Fibroblast of mammary gland (primary cell): ENCODE data around the gene TEDC2.
A peak's percentile ranks its signal among the peaks of the same experiment; 100 is the strongest.

Source experiments
- DNase-seq: peaks from one replicate; pipeline ENCODE4 v3.0.0-alpha.2; 2010; ENCODE audit warnings: low read depth
- H3K4me3 ChIP-seq: 2 replicates; pipeline ENCODE4 v1.5.1; 2011; ENCODE audit warnings: low read depth, mild to moderate bottlenecking, low read length, moderate library complexity; ENCODE audit not compliant: control insufficient read depth
- TF ChIP-seq, protein P1 (sequence below): conservative IDR thresholded peaks from 2 replicates; pipeline ENCODE4 v1.5.1; 2011; ENCODE audit warnings: low read depth, low read length, inconsistent platforms; ENCODE audit not compliant: control insufficient read depth, insufficient read depth

TEDC2 gene

DNA sequence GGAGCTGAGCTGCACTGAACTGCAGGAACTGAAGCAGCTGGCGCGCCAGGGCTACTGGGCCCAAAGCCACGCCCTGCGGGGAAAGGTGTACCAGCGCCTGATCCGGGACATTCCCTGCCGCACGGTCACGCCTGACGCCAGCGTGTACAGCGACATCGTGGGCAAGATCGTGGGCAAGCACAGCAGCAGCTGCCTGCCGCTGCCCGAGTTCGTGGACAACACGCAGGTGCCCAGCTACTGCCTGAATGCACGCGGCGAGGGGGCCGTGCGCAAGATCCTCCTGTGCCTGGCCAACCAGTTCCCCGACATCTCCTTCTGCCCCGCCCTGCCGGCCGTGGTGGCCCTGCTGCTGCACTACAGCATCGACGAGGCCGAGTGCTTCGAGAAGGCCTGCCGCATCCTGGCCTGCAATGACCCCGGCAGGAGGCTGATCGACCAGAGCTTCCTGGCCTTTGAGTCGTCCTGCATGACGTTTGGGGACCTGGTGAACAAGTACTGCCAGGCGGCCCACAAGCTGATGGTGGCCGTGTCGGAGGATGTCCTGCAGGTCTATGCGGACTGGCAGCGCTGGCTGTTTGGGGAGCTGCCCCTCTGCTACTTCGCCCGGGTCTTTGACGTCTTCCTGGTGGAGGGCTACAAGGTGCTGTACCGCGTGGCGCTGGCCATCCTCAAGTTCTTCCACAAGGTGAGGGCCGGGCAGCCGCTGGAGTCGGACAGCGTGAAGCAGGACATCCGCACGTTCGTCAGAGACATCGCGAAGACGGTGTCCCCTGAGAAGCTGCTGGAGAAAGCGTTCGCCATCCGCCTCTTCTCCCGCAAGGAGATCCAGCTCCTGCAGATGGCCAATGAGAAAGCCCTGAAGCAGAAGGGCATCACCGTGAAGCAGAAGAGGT lies 36.6 kb downstream of the TEDC2 start:
- H3K4me3 ChIP-seq = no peak overlapping the region
- DNase-seq = no peak
- TF ChIP-seq, protein P1, sequence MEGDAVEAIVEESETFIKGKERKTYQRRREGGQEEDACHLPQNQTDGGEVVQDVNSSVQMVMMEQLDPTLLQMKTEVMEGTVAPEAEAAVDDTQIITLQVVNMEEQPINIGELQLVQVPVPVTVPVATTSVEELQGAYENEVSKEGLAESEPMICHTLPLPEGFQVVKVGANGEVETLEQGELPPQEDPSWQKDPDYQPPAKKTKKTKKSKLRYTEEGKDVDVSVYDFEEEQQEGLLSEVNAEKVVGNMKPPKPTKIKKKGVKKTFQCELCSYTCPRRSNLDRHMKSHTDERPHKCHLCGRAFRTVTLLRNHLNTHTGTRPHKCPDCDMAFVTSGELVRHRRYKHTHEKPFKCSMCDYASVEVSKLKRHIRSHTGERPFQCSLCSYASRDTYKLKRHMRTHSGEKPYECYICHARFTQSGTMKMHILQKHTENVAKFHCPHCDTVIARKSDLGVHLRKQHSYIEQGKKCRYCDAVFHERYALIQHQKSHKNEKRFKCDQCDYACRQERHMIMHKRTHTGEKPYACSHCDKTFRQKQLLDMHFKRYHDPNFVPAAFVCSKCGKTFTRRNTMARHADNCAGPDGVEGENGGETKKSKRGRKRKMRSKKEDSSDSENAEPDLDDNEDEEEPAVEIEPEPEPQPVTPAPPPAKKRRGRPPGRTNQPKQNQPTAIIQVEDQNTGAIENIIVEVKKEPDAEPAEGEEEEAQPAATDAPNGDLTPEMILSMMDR = no peak

- peak; percentile 33 for DNase-seq
- TF ChIP-seq, protein P1 = no peak
- H3K4me3 ChIP-seq = no peak overlapping the region
Observed at GRCh38 chr16:2497116-2497630, 37.3 kb downstream of the TEDC2 start.

GRCh38 chr16:2497695-2498484 lies 38.0 kb downstream of the TEDC2 start:
- DNase-seq = no peak
- TF ChIP-seq, protein P1 = no peak
- H3K4me3 ChIP-seq = no peak overlapping the region

DNA sequence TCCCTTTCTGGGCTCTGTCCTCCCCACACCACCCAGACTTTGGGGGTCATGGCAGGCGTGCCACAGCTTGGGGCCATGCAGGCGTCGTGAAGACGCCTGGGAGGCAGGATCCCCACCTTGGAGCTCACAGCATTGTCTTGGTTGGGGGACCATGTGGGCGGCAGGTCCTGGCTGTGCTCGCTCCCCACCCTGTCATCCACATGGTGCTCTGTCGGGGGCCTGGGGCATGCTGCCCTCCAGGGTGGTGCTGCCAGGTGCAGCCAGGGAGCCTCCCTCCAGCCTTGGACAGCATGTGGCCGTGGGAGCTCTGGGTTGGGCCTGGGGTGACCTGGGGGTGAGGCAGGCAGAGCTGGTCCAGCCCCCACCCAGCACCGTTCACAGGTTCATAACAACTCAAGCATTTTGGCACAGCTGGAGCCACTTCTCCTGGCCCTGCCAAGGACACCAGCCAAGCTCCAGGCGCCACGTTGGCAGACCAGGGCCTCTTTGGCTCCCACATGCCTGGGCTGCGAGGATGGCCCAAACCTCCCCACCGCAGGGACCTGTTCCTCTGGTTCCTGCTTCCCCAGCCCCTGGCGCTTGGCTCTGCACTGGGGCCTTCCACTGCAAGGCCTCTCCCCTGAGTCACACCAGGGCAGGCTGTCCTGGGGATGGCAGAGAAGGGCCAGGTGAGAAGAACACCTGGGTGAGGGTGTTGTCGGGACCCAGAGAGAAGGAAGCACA lies 38.8 kb downstream of the TEDC2 start:
- TF ChIP-seq, protein P1 = no peak
- DNase-seq = no peak
- H3K4me3 ChIP-seq = no peak overlapping the region

DNA sequence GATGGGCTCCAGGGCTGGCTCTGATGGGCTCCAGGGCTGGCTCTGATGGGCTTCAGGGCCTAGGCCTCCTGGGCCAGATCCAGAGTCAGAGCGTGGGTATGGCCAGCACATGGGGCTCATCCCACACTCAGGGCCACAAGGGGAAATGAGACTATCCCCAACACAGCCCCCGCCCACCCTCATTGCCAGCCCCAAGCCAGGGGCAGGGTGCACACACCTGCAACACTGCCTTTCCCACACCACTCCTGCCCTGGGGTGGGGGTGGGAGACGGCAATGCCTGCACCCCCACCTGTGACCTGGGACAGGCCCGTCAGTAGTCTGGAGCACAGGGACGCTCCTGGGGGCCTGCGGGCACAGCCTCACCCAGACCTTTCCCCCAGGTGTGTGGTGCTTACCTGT lies 39.5 kb downstream of the TEDC2 start:
- no peak overlapping the region for H3K4me3 ChIP-seq
- DNase-seq = no peak
- TF ChIP-seq, protein P1 = no peak

DNA sequence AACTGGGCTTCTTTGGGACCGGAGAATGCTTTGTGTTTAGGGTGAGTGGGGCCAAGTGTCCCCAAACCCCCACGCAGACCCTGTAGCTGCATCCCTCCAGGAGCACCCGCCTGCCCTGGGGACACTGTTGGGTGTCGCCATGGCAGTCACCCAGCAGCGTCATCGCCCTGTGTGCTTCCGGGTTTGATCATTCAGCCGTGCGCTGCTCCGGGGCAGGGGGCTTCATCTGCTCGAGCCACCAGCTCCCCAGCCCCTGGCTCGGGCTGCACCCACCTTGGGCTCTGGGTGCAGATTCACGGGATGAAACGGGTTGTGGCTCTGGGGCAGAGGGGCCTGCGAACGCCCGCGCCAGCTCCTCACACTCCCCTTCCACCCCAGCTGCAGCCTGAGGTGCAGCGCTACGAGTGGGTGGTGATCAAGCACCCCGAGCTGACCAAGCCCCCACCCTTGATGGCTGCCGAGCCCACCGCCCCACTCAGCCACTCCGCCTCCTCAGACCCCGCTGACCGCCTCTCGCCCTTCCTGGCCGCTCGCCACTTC lies 40.1 kb downstream of the TEDC2 start:
- TF ChIP-seq, protein P1 = no peak
- no peak for DNase-seq
- H3K4me3 ChIP-seq = no peak overlapping the region
